GM21367 (cell line): ENCODE data around the gene ANTXR2.

Experiments used
- ATAC-seq: cut with Tn5 transposase; IDR thresholded peaks from one replicate; pipeline ENCODE4 v1.9.1; 2021; ENCODE audit not compliant: unreplicated experiment

Gene ANTXR2

GRCh38 chr4:80070880-80071603, 2.0 kb downstream of the ANTXR2 start:
- ATAC-seq, result no peak

GRCh38 chr4:80069837-80070731, 2.9 kb downstream of the ANTXR2 start:
- peak; percentile 26 for ATAC-seq

- no peak for ATAC-seq
Observed at GRCh38 chr4:80069108-80069836, 3.8 kb downstream of the ANTXR2 start.

- ATAC-seq, result no peak
Observed at GRCh38 chr4:80065601-80066000, 7.4 kb downstream of the ANTXR2 start.

- ATAC-seq, result no peak
Observed at GRCh38 chr4:80062527-80062926, 10.5 kb downstream of the ANTXR2 start.

- ATAC-seq, result no peak
Observed at GRCh38 chr4:80060804-80061203, 12.2 kb downstream of the ANTXR2 start.

- peak; percentile 99 for ATAC-seq
Observed at GRCh38 chr4:80058740-80059139, 14.3 kb downstream of the ANTXR2 start.

- ATAC-seq, result no peak
Observed at GRCh38 chr4:80054375-80054774, 18.7 kb downstream of the ANTXR2 start.

- no peak for ATAC-seq
Observed at GRCh38 chr4:80053140-80053910, 19.7 kb downstream of the ANTXR2 start.

- no peak for ATAC-seq
Observed at GRCh38 chr4:80049813-80050534, 23.1 kb downstream of the ANTXR2 start.

GRCh38 chr4:80049402-80049801, 23.6 kb downstream of the ANTXR2 start:
- ATAC-seq, result no peak

GRCh38 chr4:80045786-80046185, 27.2 kb downstream of the ANTXR2 start:
- ATAC-seq, result no peak

GRCh38 chr4:80043541-80043940, 29.5 kb downstream of the ANTXR2 start:
- ATAC-seq, result no peak

- no peak for ATAC-seq
Observed at GRCh38 chr4:80042821-80043220, 30.2 kb downstream of the ANTXR2 start.

GRCh38 chr4:80037864-80038263, 35.2 kb downstream of the ANTXR2 start:
- no peak for ATAC-seq

GRCh38 chr4:80036949-80037685, 35.9 kb downstream of the ANTXR2 start:
- no peak for ATAC-seq

GRCh38 chr4:80036306-80036705, 36.7 kb downstream of the ANTXR2 start:
- no peak for ATAC-seq

GRCh38 chr4:80035336-80035735, 37.7 kb downstream of the ANTXR2 start:
- peak; percentile 53 for ATAC-seq

- no peak for ATAC-seq
Observed at GRCh38 chr4:80033581-80033980, 39.4 kb downstream of the ANTXR2 start.
